Measurements from ENCODE around the gene PAX4.

The PAX4 gene

GRCh38 chr7:127591591-127591990 lies 26.4 kb downstream of the PAX4 start:
- TF ChIP-seq CTCF (conservative IDR thresholded peaks at IDR 0.05; ENCODE audit: low read depth, low read length), result no peak
- DNase-seq (ENCODE audit: low read depth), result no peak

GRCh38 chr7:127591189-127591588 lies 26.8 kb downstream of the PAX4 start:
- TF ChIP-seq CTCF (conservative IDR thresholded peaks at IDR 0.05; ENCODE audit: low read depth, low read length), result no peak
- no peak for DNase-seq (ENCODE audit: low read depth)
- H3K4me3 ChIP-seq (ENCODE audit: low read length), result no peak overlapping the region

More at GRCh38 chr7:127591591-127591990, 26.4 kb downstream of the PAX4 start:
- H3K4me3 ChIP-seq (ENCODE audit: low read length), result no peak overlapping the region

GRCh38 chr7:127589896-127590295 lies 28.0 kb downstream of the PAX4 start:
- DNase-seq (ENCODE audit: low read depth), result no peak
- no peak overlapping the region for H3K4me3 ChIP-seq (ENCODE audit: low read length)
- no peak for TF ChIP-seq CTCF (conservative IDR thresholded peaks at IDR 0.05; ENCODE audit: low read depth, low read length)

GRCh38 chr7:127588697-127589482 lies 29.1 kb downstream of the PAX4 start:
- DNase-seq (ENCODE audit: low read depth), result peak; percentile 17
- peak overlapping the region; percentile 89 for H3K4me3 ChIP-seq (ENCODE audit: low read length)
- peak; percentile 83 for TF ChIP-seq CTCF (conservative IDR thresholded peaks at IDR 0.05; ENCODE audit: low read depth, low read length)

DNA sequence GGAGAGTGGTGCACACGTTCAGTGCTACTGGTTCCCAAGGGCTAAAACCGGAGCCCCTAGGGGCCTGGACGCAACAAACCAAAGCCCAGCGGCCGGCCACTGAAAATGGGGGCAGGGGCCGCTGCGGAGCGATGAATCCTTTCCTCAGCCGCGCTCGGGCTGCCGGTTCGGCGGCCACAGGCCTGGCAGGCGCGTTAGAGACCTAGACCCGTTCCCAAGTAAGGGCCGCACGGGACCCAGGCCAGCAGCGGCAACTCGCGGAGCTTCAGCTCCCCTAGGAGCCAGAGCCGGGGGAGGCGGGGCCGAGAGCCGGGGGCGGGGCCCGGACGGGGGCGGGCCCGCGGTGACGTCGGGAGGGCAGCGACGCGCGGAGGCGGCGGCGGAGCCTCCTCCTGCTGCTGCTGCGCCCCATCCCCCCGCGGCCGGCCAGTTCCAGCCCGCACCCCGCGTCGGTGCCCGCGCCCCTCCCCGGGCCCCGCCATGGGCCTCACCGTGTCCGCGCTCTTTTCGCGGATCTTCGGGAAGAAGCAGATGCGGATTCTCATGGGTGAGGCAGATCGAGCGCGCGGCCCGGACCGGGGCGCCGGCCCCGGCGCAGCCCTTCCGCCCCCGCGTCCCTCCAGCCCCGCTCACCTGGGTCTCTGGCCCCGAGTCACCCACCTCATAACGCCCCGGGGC lies 29.8 kb downstream of the PAX4 start, which contains the start of gene ARF5:
ARF5 (plus strand) TSS at position 393 of the 678 bp plus-strand sequence; CDS start at position 481, 88 bp downstream.
- peak within 1 kb of the TSS; percentile 89 for H3K4me3 ChIP-seq (ENCODE audit: low read length)
- no peak for TF ChIP-seq CTCF (conservative IDR thresholded peaks at IDR 0.05; ENCODE audit: low read depth, low read length)

DNA sequence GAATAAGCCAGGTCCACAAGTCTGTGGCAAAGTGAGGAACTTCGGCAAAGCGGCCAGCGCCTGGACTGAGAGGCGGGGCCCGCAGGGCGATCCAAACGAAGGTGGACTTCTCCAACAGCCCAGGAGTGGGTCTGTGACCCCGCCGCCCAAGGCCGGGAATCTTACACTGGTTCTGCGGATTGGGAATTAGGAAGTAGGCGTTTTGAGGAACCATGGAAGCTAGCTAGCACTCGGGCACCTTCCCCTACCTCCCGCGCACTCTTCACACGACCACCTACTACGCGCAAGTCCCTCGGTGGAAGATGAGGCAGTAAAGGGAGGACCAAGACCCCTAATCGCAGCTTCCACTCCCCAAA lies 30.3 kb downstream of the PAX4 start:
- TF ChIP-seq CTCF (conservative IDR thresholded peaks at IDR 0.05; ENCODE audit: low read depth, low read length), result no peak
- H3K4me3 ChIP-seq (ENCODE audit: low read length), result peak overlapping the region; percentile 89
- DNase-seq (ENCODE audit: low read depth), result no peak

More for the DNA sequence above, 29.8 kb downstream of the PAX4 start, which contains the start of gene ARF5:
- DNase-seq (ENCODE audit: low read depth), result peak; percentile 28
